DND-41 (cell line): ENCODE results near the gene SPATA12.

Experiments
- ATAC-seq: fragments of 200-7000 bp; cut with Tn5 transposase; 3 replicates; pipeline ENCODE4 v1.9.1; 2021; ENCODE audit warnings: low read depth; ENCODE audit not compliant: insufficient read depth
- DNase-seq: peaks from one replicate; pipeline ENCODE4 v3.0.0-alpha.2; 2020
- H2AFZ ChIP-seq: 2 replicates; pipeline ENCODE4 v1.6.0; 2012; ENCODE audit warnings: low read depth, low read length
- H3K27ac ChIP-seq: 2 replicates; pipeline ENCODE4 v1.5.1; 2012; ENCODE audit warnings: low read length, inconsistent platforms
- H3K27me3 ChIP-seq: fragments of 200-600 bp; sonication (generic); 2 replicates; pipeline ENCODE4 v1.6.0; 2012; ENCODE audit warnings: low read length, mild to moderate bottlenecking, inconsistent platforms; ENCODE audit not compliant: insufficient read depth, poor library complexity
- H3K36me3 ChIP-seq: 2 replicates; pipeline ENCODE4 v1.5.1; 2012; ENCODE audit warnings: low read length, inconsistent platforms; ENCODE audit not compliant: insufficient read depth
- H3K4me1 ChIP-seq: 2 replicates; pipeline ENCODE4 v1.5.1; 2012; ENCODE audit warnings: mild to moderate bottlenecking, low read length; ENCODE audit not compliant: insufficient read depth
- H3K4me2 ChIP-seq: 2 replicates; pipeline ENCODE4 v1.6.0; 2012; ENCODE audit warnings: mild to moderate bottlenecking, moderate library complexity, low read length, inconsistent platforms; ENCODE audit not compliant: insufficient read depth
- H3K4me3 ChIP-seq, 2 experiments: fragments of 200-600 bp in 1 of 2; shearing (Covaris generic) in 1 of 2; 2 replicates each; pipeline ENCODE4 v1.5.1; 2012 to 2016; ENCODE audit warnings: inconsistent platforms in 2 of 2, low read length in 2 of 2, mild to moderate bottlenecking in 2 of 2, low read depth in 1 of 2, moderate library complexity in 1 of 2
- H3K79me2 ChIP-seq: 2 replicates; pipeline ENCODE4 v1.6.0; 2012; ENCODE audit warnings: low read length, inconsistent platforms; ENCODE audit not compliant: insufficient read depth
- H3K9ac ChIP-seq: 2 replicates; pipeline ENCODE4 v1.6.0; 2012; ENCODE audit warnings: low read depth, mild to moderate bottlenecking, inconsistent platforms, low read length, moderate library complexity
- H3K9me3 ChIP-seq: 2 replicates; pipeline ENCODE4 v1.5.1; 2012; ENCODE audit warnings: low read length, moderate library complexity, mild to moderate bottlenecking, inconsistent platforms; ENCODE audit not compliant: insufficient read depth, severe bottlenecking
- H4K20me1 ChIP-seq: 2 replicates; pipeline ENCODE4 v1.6.0; 2012; ENCODE audit warnings: low read length; ENCODE audit not compliant: insufficient read depth
- CTCF ChIP-seq: IDR thresholded peaks from 2 replicates; pipeline ENCODE4 v1.5.1; 2012; ENCODE audit warnings: borderline replicate concordance, low read length, moderate library complexity, mild to moderate bottlenecking; ENCODE audit not compliant: poor library complexity, severe bottlenecking; ENCODE audit errors: extremely low read depth
- EZH2 ChIP-seq: IDR thresholded peaks from 3 replicates; pipeline ENCODE4 v1.6.1; 2012; ENCODE audit warnings: borderline replicate concordance, low read depth, mild to moderate bottlenecking, moderate library complexity, low read length, inconsistent platforms; ENCODE audit not compliant: severe bottlenecking

Gene SPATA12

GRCh38 chr3:57098418-57099310 lies 38.2 kb downstream of the SPATA12 start:
- peaks cover 4% of the 10 kb centered on the region; the same call in 1 of the 2 replicates for H3K4me1 ChIP-seq
- H3K36me3 ChIP-seq, result no peaks in the 10 kb centered on the region
- no peak overlapping the region for H3K4me3 ChIP-seq
- no peak overlapping the region for H2AFZ ChIP-seq
- no peak for DNase-seq
- no peaks in the 10 kb centered on the region for H3K79me2 ChIP-seq
- H3K27ac ChIP-seq, result no peak overlapping the region
- peaks cover 15% of the 10 kb centered on the region for H3K27me3 ChIP-seq
- no peak for ATAC-seq
- TF ChIP-seq CTCF (no peak), EZH2 (no peak)
- no peak overlapping the region for H3K9ac ChIP-seq
- H4K20me1 ChIP-seq, result no peaks in the 10 kb centered on the region
- no peaks in the 10 kb centered on the region for H3K9me3 ChIP-seq
- no peak overlapping the region for H3K4me2 ChIP-seq

DNA sequence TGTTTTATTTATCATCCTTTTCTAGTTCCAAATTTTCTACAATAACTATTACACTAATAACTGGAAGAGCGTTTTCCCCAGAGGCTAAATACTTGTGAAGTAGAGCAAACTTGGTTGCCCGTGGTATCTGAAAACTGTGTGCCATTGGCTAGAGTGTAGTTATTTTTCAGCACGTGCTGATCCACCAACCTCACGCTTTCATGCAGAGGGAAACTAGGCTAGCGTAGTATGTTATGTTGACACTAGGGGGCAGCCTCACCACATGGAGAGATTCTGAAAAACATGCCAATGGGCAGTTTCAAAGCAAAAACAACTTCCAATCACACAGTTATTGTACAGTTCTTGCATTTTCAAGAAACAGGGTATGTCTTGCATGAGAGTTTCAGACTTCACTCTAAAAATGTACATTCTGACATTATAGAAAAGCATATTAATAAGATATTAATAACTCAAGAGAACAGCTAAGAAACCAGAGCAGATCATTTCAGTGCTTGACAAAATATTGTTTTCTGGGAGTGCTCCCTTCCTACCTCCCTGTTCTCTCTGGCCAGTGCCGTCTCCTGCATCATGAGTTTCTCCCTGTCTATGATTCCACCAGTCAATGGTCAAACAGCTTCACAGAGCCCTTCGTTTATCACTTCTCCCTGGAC lies 39.7 kb downstream of the SPATA12 start:
- no peak overlapping the region for H3K4me3 ChIP-seq
- H3K27me3 ChIP-seq, result peaks cover 8% of the 10 kb centered on the region
- H4K20me1 ChIP-seq, result no peaks in the 10 kb centered on the region
- H3K9ac ChIP-seq, result no peak overlapping the region
- peak overlapping the region; percentile 47; the same call in 1 of the 2 replicates for H2AFZ ChIP-seq
- TF ChIP-seq CTCF (peak; percentile 96), EZH2 (no peak)
- H3K79me2 ChIP-seq, result no peaks in the 10 kb centered on the region
- peaks cover 4% of the 10 kb centered on the region; the same call in 1 of the 2 replicates for H3K4me1 ChIP-seq
- ATAC-seq (peak; percentile 95), DNase-seq (peak; percentile 71)
- H3K9me3 ChIP-seq, result no peaks in the 10 kb centered on the region
- H3K27ac ChIP-seq, result no peak overlapping the region
- H3K36me3 ChIP-seq, result no peaks in the 10 kb centered on the region
- H3K4me2 ChIP-seq, result peak overlapping the region; percentile 14; the same call in 1 of the 2 replicates

DNA sequence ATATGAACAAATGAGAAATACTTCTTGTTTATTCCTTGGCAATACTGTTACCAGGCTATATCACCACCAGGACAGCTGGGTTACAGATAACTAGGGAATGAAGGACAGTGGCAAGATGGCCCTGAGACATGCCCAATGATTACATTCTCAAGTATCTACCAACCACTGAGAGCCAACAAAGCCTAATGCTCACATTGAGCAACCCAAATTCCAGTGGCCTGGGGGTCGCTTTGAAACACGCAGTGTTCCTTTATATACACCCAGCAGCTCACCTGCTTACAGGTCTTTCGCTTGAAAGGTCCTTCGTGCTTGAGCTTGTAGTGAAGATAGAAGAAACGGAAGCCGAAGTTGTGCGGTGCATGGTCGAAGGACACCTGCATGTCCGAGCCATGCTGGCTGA lies 45.1 kb downstream of the SPATA12 start:
- Histone ChIP-seq H2AFZ (no peak overlapping the region), H4K20me1 (no peaks in the 10 kb centered on the region), H3K9me3 (no peaks in the 10 kb centered on the region), H3K27ac (no peak overlapping the region), H3K9ac (no peak overlapping the region), H3K79me2 (no peaks in the 10 kb centered on the region), H3K4me2 (no peak overlapping the region), H3K27me3 (peaks cover 8% of the 10 kb centered on the region), H3K4me1 (no peaks in the 10 kb centered on the region), H3K36me3 (no peaks in the 10 kb centered on the region), H3K4me3 (no peak overlapping the region)
- ATAC-seq, result no peak
- DNase-seq, result no peak
- no peak for TF ChIP-seq EZH2
- TF ChIP-seq CTCF, result no peak
